Body of pancreas (tissue), 4 donors: Measurements from ENCODE around the gene FANCF.

Experiments
- POLR2A ChIP-seq, 3 donors: fragments of 450-650 bp; IDR thresholded peaks; one replicate each; pipeline ENCODE4 v1.6.1; 2016; ENCODE audit warnings: antibody characterized with exemption in 3 of 3, mild to moderate bottlenecking in 2 of 3
- TF ChIP-seq, protein P1 (sequence below), 7 experiments: fragments of 450-650 bp in 4 of 7; fragments of 200-600 bp in 3 of 7; sonication (generic) in 3 of 7; IDR thresholded peaks; one replicate each; pipeline ENCODE4 v1.5.1; 2016 to 2019; ENCODE audit warnings: antibody characterized with exemption in 7 of 7

DNA sequence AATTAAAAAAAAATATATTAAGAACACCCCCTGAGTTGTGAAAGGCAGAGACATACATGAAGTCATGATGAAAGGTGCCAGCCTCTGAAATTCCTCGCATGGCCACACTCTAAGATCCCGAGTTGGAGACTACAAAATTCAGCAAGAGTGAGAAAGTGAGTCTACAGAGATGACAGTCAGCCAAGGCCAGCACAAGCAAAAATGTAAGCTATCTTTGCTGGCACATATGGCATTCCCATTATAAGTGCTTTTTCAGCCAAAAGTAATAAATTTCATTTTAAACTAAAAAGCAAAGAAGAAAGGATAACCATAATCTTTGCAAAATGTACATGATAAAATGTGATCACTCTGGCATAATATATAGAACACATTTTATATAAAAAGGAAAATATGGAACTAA is 40.6 kb downstream of the FANCF start:
- no peak for TF ChIP-seq POLR2A (IDR thresholded peaks at IDR 0.05)
- TF ChIP-seq, protein P1, sequence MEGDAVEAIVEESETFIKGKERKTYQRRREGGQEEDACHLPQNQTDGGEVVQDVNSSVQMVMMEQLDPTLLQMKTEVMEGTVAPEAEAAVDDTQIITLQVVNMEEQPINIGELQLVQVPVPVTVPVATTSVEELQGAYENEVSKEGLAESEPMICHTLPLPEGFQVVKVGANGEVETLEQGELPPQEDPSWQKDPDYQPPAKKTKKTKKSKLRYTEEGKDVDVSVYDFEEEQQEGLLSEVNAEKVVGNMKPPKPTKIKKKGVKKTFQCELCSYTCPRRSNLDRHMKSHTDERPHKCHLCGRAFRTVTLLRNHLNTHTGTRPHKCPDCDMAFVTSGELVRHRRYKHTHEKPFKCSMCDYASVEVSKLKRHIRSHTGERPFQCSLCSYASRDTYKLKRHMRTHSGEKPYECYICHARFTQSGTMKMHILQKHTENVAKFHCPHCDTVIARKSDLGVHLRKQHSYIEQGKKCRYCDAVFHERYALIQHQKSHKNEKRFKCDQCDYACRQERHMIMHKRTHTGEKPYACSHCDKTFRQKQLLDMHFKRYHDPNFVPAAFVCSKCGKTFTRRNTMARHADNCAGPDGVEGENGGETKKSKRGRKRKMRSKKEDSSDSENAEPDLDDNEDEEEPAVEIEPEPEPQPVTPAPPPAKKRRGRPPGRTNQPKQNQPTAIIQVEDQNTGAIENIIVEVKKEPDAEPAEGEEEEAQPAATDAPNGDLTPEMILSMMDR (IDR thresholded peaks at IDR 0.05) = no peak
